Bladder microvascular endothelial cell (primary cell): Measurements from ENCODE around the gene TRPV3. TPM values are rescaled to one million over a fixed set of nuclear protein-coding genes. Genes with fewer than 3 reads are reported as not detected.

ENCODE experiments used
- total RNA-seq: library from RNA; depleted of rRNA; stranded (reverse); fragments of >200 nt; gene quantifications from 2 replicates; pipeline ENCODE4 v1.2.3, GENCODE V29; 2014

Gene TRPV3
- total RNA-seq = not detected in 2 replicates

GRCh38 chr17:3557768-3558583, at the start of gene TRPV3:
Gene TRPV3, minus strand, starts transcription at chr17:3557812. Its CDS starts 2,962 bp downstream, at chr17:3554850.

DNA sequence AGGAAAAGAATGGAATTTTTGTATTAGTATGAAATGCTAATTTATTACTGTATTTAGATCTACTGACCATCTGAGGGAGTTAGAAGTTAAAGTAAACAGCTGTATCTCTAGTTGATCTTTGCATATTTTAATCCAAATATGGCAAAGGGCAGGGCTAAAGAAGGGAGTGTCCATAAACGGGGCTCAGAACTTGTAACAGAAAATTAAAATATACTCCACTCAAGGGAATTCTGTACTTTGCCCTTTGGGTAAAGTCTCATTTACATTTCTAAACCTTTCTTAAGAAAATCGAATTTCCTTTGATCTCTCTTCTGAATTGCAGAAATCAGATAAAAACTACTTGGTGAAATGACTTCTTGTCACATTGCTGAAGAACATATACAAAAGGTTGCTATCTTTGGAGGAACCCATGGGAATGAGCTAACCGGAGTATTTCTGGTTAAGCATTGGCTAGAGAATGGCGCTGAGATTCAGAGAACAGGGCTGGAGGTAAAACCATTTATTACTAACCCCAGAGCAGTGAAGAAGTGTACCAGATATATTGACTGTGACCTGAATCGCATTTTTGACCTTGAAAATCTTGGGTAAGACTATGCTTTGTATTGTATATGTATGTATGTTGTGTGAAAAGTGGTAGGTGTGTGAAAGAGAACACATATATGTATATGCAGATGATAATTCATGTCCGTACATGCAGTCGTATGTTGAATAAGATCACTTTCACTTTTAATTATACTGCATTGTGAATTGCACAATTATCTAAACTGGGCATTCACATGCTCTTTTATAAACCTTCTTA, 81.6 kb downstream of the TRPV3 start, which contains the start of gene ASPA:
Gene ASPA, plus strand, starts transcription at position 186 of the 799 bp plus-strand sequence. Its CDS starts 163 bp downstream, at position 349.

DNA sequence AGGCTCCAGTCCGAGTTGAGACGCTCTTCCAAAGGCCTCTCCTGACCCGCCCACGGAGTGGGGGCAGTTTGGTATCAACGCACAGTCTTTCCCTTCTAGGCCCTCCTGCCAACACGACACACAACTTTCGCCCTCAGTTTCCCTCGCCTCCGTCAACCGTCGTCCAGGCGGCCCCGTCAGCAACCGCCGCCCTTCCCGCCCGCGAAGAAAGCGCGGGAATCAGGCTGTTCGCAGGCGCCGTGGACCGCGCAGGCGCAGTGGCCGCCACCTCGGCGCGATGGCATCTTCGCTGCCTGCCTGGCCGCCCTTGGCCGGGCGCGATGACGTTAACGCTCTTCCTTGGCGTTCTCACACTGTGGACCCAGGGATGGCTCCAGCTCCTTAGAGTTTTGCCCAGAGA, 86.0 kb downstream of the TRPV3 start, which contains the start of gene SPATA22:
Gene SPATA22, minus strand, starts transcription at position 221 of the 400 bp plus-strand sequence. CDS start 2,494 bp downstream, outside the sequence.

Other genes starting within 250 kb of the TRPV3 start
- not detected in 2 replicates for gene OR3A2, start 171.5 kb downstream of the TRPV3 start, total RNA-seq
- not detected in 2 replicates for gene OR1E1, start 159.4 kb downstream of the TRPV3 start, total RNA-seq
- not detected in 2 replicates for gene OR3A3, start 146.4 kb downstream of the TRPV3 start, total RNA-seq
- not detected in 2 replicates for gene OR1E2, start 124.0 kb downstream of the TRPV3 start, total RNA-seq
- gene SPATA22, start 86.0 kb downstream of the TRPV3 start, total RNA-seq = under 0.01 TPM in 1 of 2 replicates, not detected in the other
- 0.13 TPM in 1 of 2 replicates, not detected in the other for gene ASPA, start 81.8 kb downstream of the TRPV3 start, total RNA-seq
- gene TRPV1, start 51.6 kb upstream of the TRPV3 start, total RNA-seq = 0.65 and 3.1 TPM in 2 replicates
- 12.3 and 23.5 TPM in 2 replicates for gene SHPK, start 78.4 kb upstream of the TRPV3 start, total RNA-seq
- 10.8 and 28.0 TPM in 2 replicates for gene CTNS, start 78.9 kb upstream of the TRPV3 start, total RNA-seq
- 128 and 173 TPM in 2 replicates for gene TAX1BP3, start 110.8 kb upstream of the TRPV3 start, total RNA-seq
- gene EMC6, start 111.0 kb upstream of the TRPV3 start, total RNA-seq = 12.8 and 16.4 TPM in 2 replicates
- gene P2RX5, start 138.3 kb upstream of the TRPV3 start, total RNA-seq = 0.19 and 0.32 TPM in 2 replicates
- gene HASPIN, start 166.1 kb upstream of the TRPV3 start, total RNA-seq = 4.6 and 7.4 TPM in 2 replicates
- 13.5 and 16.4 TPM in 2 replicates for gene ITGAE, start 243.4 kb upstream of the TRPV3 start, total RNA-seq